HEK293T (cell line): ENCODE results near the gene RPUSD1.

Experiments used
- ARNT ChIP-seq: fragments of 450-650 bp; IDR thresholded peaks from 2 replicates; pipeline ENCODE4 v1.6.1; 2017; ENCODE audit warnings: mild to moderate bottlenecking
- BHLHE40 ChIP-seq: fragments of 450-650 bp; IDR thresholded peaks from 2 replicates; pipeline ENCODE4 v1.6.1; 2016; ENCODE audit warnings: mild to moderate bottlenecking, moderate library complexity, borderline replicate concordance
- CTBP1 ChIP-seq: fragments of 450-650 bp; IDR thresholded peaks from 2 replicates; pipeline ENCODE4 v1.6.1; 2016; ENCODE audit warnings: borderline replicate concordance
- FOXA1 ChIP-seq: fragments of 450-650 bp; IDR thresholded peaks from 2 replicates; pipeline ENCODE4 v1.6.1; 2016; ENCODE audit warnings: mild to moderate bottlenecking
- FOXK2 ChIP-seq: fragments of 450-650 bp; IDR thresholded peaks from 2 replicates; pipeline ENCODE4 v1.6.1; 2016; ENCODE audit warnings: mild to moderate bottlenecking
- FOXM1 ChIP-seq: fragments of 450-650 bp; IDR thresholded peaks from 2 replicates; pipeline ENCODE4 v1.6.1; 2017; ENCODE audit warnings: mild to moderate bottlenecking, borderline replicate concordance
- LEF1 ChIP-seq: fragments of 450-650 bp; IDR thresholded peaks from 2 replicates; pipeline ENCODE4 v1.6.1; 2017; ENCODE audit warnings: mild to moderate bottlenecking, borderline replicate concordance
- NFRKB ChIP-seq: fragments of 450-650 bp; IDR thresholded peaks from 2 replicates; pipeline ENCODE4 v1.6.1; 2016; ENCODE audit warnings: mild to moderate bottlenecking, moderate library complexity
- PKNOX1 ChIP-seq: fragments of 450-650 bp; IDR thresholded peaks from 2 replicates; pipeline ENCODE4 v1.6.1; 2016
- SP1 ChIP-seq: fragments of 450-650 bp; IDR thresholded peaks from 2 replicates; pipeline ENCODE4 v1.6.1; 2017
- SUZ12 ChIP-seq: fragments of 450-650 bp; IDR thresholded peaks from 2 replicates; pipeline ENCODE4 v1.6.1; 2016; ENCODE audit warnings: mild to moderate bottlenecking
- TARDBP ChIP-seq: fragments of 450-650 bp; IDR thresholded peaks from 2 replicates; pipeline ENCODE4 v1.6.1; 2016
- ZNF384 ChIP-seq: fragments of 450-650 bp; IDR thresholded peaks from 2 replicates; pipeline ENCODE4 v1.6.1; 2016

DNA sequence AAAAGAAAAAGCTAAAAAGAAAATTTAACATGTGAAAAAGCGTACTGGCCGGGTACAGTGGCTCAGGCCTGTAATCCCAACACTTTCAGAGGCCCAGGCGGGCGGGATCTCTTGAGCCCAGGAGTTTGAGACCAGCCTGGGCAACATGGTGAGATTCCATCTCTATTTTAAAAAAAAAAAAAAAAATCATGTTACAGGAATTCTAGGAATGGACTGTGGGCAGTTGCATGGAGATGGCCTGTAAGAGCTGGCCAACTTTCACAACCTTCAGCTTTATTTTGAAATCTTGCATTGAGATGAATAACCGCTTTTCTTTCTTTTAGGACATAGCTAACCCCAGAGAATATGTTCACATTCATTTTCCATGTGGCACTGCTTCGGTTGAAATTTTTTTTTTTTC, 39.2 kb downstream of the RPUSD1 start:
- TF ChIP-seq BHLHE40 (no peak), LEF1 (no peak), FOXM1 (no peak), TARDBP (no peak), SUZ12 (no peak), ARNT (no peak), FOXK2 (no peak), ZNF384 (no peak), FOXA1 (no peak), SP1 (no peak), CTBP1 (no peak), PKNOX1 (no peak), NFRKB (no peak)
